Motor neuron (in vitro differentiated cells): ENCODE measurements around the gene PLA2G4A. TPM values are rescaled to one million over a fixed set of nuclear protein-coding genes. Genes with fewer than 3 reads are reported as not detected.
"Not testable (repeated sequence)": the region's sequence is repeated elsewhere in the genome, so short reads cannot be mapped to it uniquely, and the experiment has no call there.

Experiments
- ATAC-seq, 8 experiments: fragments of 200-7000 bp; cut with Tn5 transposase; replicated peaks in 6 of 8; 2 replicates each; pipeline ENCODE4 v1.8.0; 2021; ENCODE audit warnings: mild to moderate bottlenecking in 8 of 8, moderate library complexity in 8 of 8
- H3K27ac ChIP-seq, 2 donors: fragments of 250-450 bp; sonication (Bioruptor Pico); 2 replicates each; pipeline ENCODE4 v1.9.0; 2021; ENCODE audit warnings: antibody characterized with exemption in 2 of 2, mild to moderate bottlenecking in 2 of 2, moderate library complexity in 1 of 2
- H3K4me1 ChIP-seq, 2 donors: fragments of 250-450 bp; sonication (Bioruptor Pico); replicated peaks in 1 of 2; 2 replicates each; pipeline ENCODE4 v1.6.1; 2021; ENCODE audit warnings: antibody characterized with exemption in 2 of 2, mild to moderate bottlenecking in 2 of 2, moderate library complexity in 1 of 2
- H3K4me3 ChIP-seq, 5 donors: fragments of 250-450 bp; sonication (Bioruptor Pico); 2 replicates each; pipeline ENCODE4 v1.9.0; 2021; ENCODE audit warnings: antibody characterized with exemption in 5 of 5, mild to moderate bottlenecking in 5 of 5, moderate library complexity in 4 of 5
- WGBS, 10 experiments: fragments of 450-650 bp; shearing (Covaris generic); methylation state at CpG; one replicate each; pipeline ENCODE4 v1.0.0; 2022; 5-methylcytosine and 5-hydroxymethylcytosine counted together
- in situ Hi-C, 9 experiments: fragments of 400-800 bp; cut with MboI; loops; one replicate each; pipeline ENCODE4 v1.15.0; 2021; ENCODE audit warnings: low sequenced_read_pairs in 9 of 9, low pct_unique_long_range_greater_than_20kb in 2 of 9; ENCODE audit not compliant: unreplicated experiment in 9 of 9
- total RNA-seq, 8 experiments: library from RNA; unstranded; fragments of 300-600 nt; gene quantifications; 2 replicates each; pipeline versions ENCODE4 v1.2.3 to v1.2.4, GENCODE V29; 2022

PLA2G4A gene
- total RNA-seq, 8 experiments from 2014 or later = 2.9 to 74.0 (median 5.9) TPM

GRCh38 chr1:186892936-186893335 lies 64.2 kb downstream of the PLA2G4A start:
- no peak overlapping the region for H3K4me3 ChIP-seq
- no peak for ATAC-seq
- in situ Hi-C loops = no loop called here
- H3K27ac ChIP-seq = no peak overlapping the region
- no peaks in the 10 kb centered on the region for H3K4me1 ChIP-seq

GRCh38 chr1:186894415-186894814 lies 65.7 kb downstream of the PLA2G4A start:
- ATAC-seq = no peak
- Histone ChIP-seq H3K4me3 (no peak overlapping the region), H3K4me1 (no peaks in the 10 kb centered on the region), H3K27ac (no peak overlapping the region)
- in situ Hi-C loops = no loop called here

- 83 to 100% (median 96%) methylated on average over 1 of the region's 1 CpG; no CpG with 5 or more reads in 4 of the 10 experiments for WGBS, 10 experiments
- Histone ChIP-seq H3K4me3 (no peak overlapping the region), H3K4me1 (no peaks in the 10 kb centered on the region), H3K27ac (no peak overlapping the region)
- in situ Hi-C loops = no loop called here
- ATAC-seq = peak in 2 of 8 experiments; percentile 20 to 38
Observed at GRCh38 chr1:186896211-186896610, 67.5 kb downstream of the PLA2G4A start.

- in situ Hi-C loops = no loop called here
- Histone ChIP-seq H3K27ac (no peak overlapping the region), H3K4me1 (no peaks in the 10 kb centered on the region), H3K4me3 (no peak overlapping the region)
- 20 to 100% (median 77%) methylated on average over 1 to 3 of the region's 3 CpGs for WGBS, 10 experiments
- no peak for ATAC-seq
Observed at GRCh38 chr1:186897008-186897407, 68.3 kb downstream of the PLA2G4A start.

GRCh38 chr1:186899577-186899976 lies 70.8 kb downstream of the PLA2G4A start:
- in situ Hi-C loops = no loop called here

GRCh38 chr1:186899977-186900376 lies 71.2 kb downstream of the PLA2G4A start:
- Histone ChIP-seq H3K4me3 (no peak overlapping the region), H3K27ac (no peak overlapping the region), H3K4me1 (no peaks in the 10 kb centered on the region)
- in situ Hi-C loops = no loop called here
- 61 to 100% (median 91%) methylated on average over 1 to 2 of the region's 2 CpGs; no CpG with 5 or more reads in 3 of the 10 experiments for WGBS, 10 experiments
- no peak for ATAC-seq

More at GRCh38 chr1:186899577-186899976, 70.8 kb downstream of the PLA2G4A start:
- WGBS, 10 experiments = 71 to 100% (median 86%) methylated on average over 1 to 3 of the region's 3 CpGs; no CpG with 5 or more reads in 1 of the 10 experiments
- Histone ChIP-seq H3K4me3 (no peak overlapping the region), H3K4me1 (no peaks in the 10 kb centered on the region), H3K27ac (no peak overlapping the region)
- ATAC-seq = no peak

GRCh38 chr1:186900539-186901237 lies 71.9 kb downstream of the PLA2G4A start:
- Histone ChIP-seq H3K27ac (no peak overlapping the region), H3K4me3 (no peak overlapping the region), H3K4me1 (no peaks in the 10 kb centered on the region)
- no peak for ATAC-seq
- in situ Hi-C loops = no loop called here
- 78 to 100% (median 92%) methylated on average over 4 to 5 of the region's 5 CpGs for WGBS, 10 experiments

- no peaks in the 10 kb centered on the region for H3K4me1 ChIP-seq
- ATAC-seq = no peak
- H3K4me3 ChIP-seq = no peak overlapping the region
- in situ Hi-C loops = no loop called here
- H3K27ac ChIP-seq = no peak overlapping the region
Observed at GRCh38 chr1:186901631-186902030, 72.9 kb downstream of the PLA2G4A start.

GRCh38 chr1:186903374-186904136 lies 74.8 kb downstream of the PLA2G4A start:
- WGBS, 10 experiments = 71 to 100% (median 91%) methylated on average over 1 to 7 of the region's 7 CpGs; no CpG with 5 or more reads in 1 of the 10 experiments
- no peaks in the 10 kb centered on the region for H3K4me1 ChIP-seq
- in situ Hi-C loops = no loop called here
- ATAC-seq = no peak
- H3K4me3 ChIP-seq = no peak overlapping the region
- no peak overlapping the region for H3K27ac ChIP-seq

- Histone ChIP-seq H3K27ac (no peak overlapping the region), H3K4me3 (no peak overlapping the region), H3K4me1 (no peaks in the 10 kb centered on the region)
- 48 to 100% (median 87%) methylated on average over 1 to 3 of the region's 3 CpGs; no CpG with 5 or more reads in 1 of the 10 experiments for WGBS, 10 experiments
- in situ Hi-C loops = no loop called here
- ATAC-seq = no peak
Observed at GRCh38 chr1:186904361-186904760, 75.6 kb downstream of the PLA2G4A start.

- ATAC-seq = no peak
- WGBS, 10 experiments = 11 to 100% (median 25%) methylated on average over 1 of the region's 1 CpG; no CpG with 5 or more reads in 3 of the 10 experiments
- in situ Hi-C loops = no loop called here
- Histone ChIP-seq H3K4me3 (no peak overlapping the region), H3K4me1 (no peaks in the 10 kb centered on the region), H3K27ac (no peak overlapping the region)
Observed at GRCh38 chr1:186905561-186905960, 76.8 kb downstream of the PLA2G4A start.

- in situ Hi-C loops = no loop called here
- WGBS, 10 experiments = 71 to 94% (median 83%) methylated on average over 1 to 4 of the region's 4 CpGs; no CpG with 5 or more reads in 3 of the 10 experiments
- Histone ChIP-seq H3K27ac (no peak overlapping the region), H3K4me1 (no peaks in the 10 kb centered on the region), H3K4me3 (no peak overlapping the region)
- ATAC-seq = no peak
Observed at GRCh38 chr1:186915555-186915954, 86.8 kb downstream of the PLA2G4A start.

GRCh38 chr1:186917106-186917786 lies 88.5 kb downstream of the PLA2G4A start:
- 67 to 93% (median 84%) methylated on average over 2 to 12 of the region's 14 CpGs; no CpG with 5 or more reads in 4 of the 10 experiments for WGBS, 10 experiments
- ATAC-seq, H3K4me1 ChIP-seq, H3K27ac ChIP-seq, in situ Hi-C loops, H3K4me3 ChIP-seq: not testable (repeated sequence)
